NCI-H1092 treated with DMSO at 0.1 percent for 48 hours (cell line): ENCODE measurements around the gene MTA1.

ENCODE experiments used
- DNase-seq: peaks from one replicate; lab custom pipeline; 2025; lab: John Stamatoyannopoulos, UW

The MTA1 gene

GRCh38 chr14:105476831-105477659 lies 57.4 kb downstream of the MTA1 start:
- DNase-seq, result peak; percentile 65

- DNase-seq, result no peak
Observed at GRCh38 chr14:105477660-105478397, 58.2 kb downstream of the MTA1 start.

- no peak for DNase-seq
Observed at GRCh38 chr14:105478398-105479251, 59.0 kb downstream of the MTA1 start.

GRCh38 chr14:105479431-105480158 lies 60.0 kb downstream of the MTA1 start:
- no peak for DNase-seq

- no peak for DNase-seq
Observed at GRCh38 chr14:105480199-105480746, 60.6 kb downstream of the MTA1 start.

GRCh38 chr14:105480807-105481801 lies 61.5 kb downstream of the MTA1 start:
- peak; percentile 97 for DNase-seq

GRCh38 chr14:105481886-105482457 lies 62.3 kb downstream of the MTA1 start:
- peak; percentile 94 for DNase-seq

GRCh38 chr14:105482486-105483110 lies 63.0 kb downstream of the MTA1 start:
- DNase-seq, result no peak

- DNase-seq, result no peak
Observed at GRCh38 chr14:105483300-105484068, 63.9 kb downstream of the MTA1 start.

- DNase-seq, result peak; percentile 37
Observed at GRCh38 chr14:105484069-105484996, 64.7 kb downstream of the MTA1 start.

- no peak for DNase-seq
Observed at GRCh38 chr14:105484997-105485393, 65.4 kb downstream of the MTA1 start.

GRCh38 chr14:105485739-105486162 lies 66.1 kb downstream of the MTA1 start:
- DNase-seq, result no peak

GRCh38 chr14:105486163-105486973 lies 66.7 kb downstream of the MTA1 start, which contains the start of gene CRIP1:
Gene CRIP1 (plus strand): TSS chr14:105486886. CDS start chr14:105487260, 374 bp downstream.
- DNase-seq, result no peak

- no peak for DNase-seq
Observed at GRCh38 chr14:105486974-105487448, 67.4 kb downstream of the MTA1 start.

GRCh38 chr14:105487449-105487985 lies 67.9 kb downstream of the MTA1 start:
- no peak for DNase-seq
